ENCODE measurements around the gene ZNRF1. TPM values are rescaled to one million over a fixed set of nuclear protein-coding genes. Genes with fewer than 3 reads are reported as not detected.

ZNRF1 gene
- total RNA-seq, 1 donor from 2014 or later: 53.7 TPM

GRCh38 chr16:75078886-75079285, 80.1 kb downstream of the ZNRF1 start:
- Histone ChIP-seq H3K27ac (no peak overlapping the region), H3K27me3 (no peaks in the 10 kb centered on the region), H3K36me3 (no peaks in the 10 kb centered on the region), H3K4me3 (no peak overlapping the region), H3K4me1 (no peaks in the 10 kb centered on the region), H3K9me3 (no peaks in the 10 kb centered on the region)
- intact Hi-C loops (cut with DNase I): no loop called here
- TF ChIP-seq, protein P1, sequence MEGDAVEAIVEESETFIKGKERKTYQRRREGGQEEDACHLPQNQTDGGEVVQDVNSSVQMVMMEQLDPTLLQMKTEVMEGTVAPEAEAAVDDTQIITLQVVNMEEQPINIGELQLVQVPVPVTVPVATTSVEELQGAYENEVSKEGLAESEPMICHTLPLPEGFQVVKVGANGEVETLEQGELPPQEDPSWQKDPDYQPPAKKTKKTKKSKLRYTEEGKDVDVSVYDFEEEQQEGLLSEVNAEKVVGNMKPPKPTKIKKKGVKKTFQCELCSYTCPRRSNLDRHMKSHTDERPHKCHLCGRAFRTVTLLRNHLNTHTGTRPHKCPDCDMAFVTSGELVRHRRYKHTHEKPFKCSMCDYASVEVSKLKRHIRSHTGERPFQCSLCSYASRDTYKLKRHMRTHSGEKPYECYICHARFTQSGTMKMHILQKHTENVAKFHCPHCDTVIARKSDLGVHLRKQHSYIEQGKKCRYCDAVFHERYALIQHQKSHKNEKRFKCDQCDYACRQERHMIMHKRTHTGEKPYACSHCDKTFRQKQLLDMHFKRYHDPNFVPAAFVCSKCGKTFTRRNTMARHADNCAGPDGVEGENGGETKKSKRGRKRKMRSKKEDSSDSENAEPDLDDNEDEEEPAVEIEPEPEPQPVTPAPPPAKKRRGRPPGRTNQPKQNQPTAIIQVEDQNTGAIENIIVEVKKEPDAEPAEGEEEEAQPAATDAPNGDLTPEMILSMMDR (IDR thresholded peaks at IDR 0.05): no peak
- DNase-seq (ENCODE audit: low spot score in 2 of 2): no peak

- no peak for DNase-seq (ENCODE audit: low spot score in 2 of 2)
- no peaks in the 10 kb centered on the region for H3K9me3 ChIP-seq
- H3K27me3 ChIP-seq: no peaks in the 10 kb centered on the region
- no peaks in the 10 kb centered on the region for H3K36me3 ChIP-seq
- intact Hi-C loops (cut with DNase I): no loop called here
- H3K4me1 ChIP-seq: no peaks in the 10 kb centered on the region
- no peak overlapping the region for H3K27ac ChIP-seq
- H3K4me3 ChIP-seq: no peak overlapping the region
- TF ChIP-seq, protein P1 (IDR thresholded peaks at IDR 0.05): no peak
Observed at GRCh38 chr16:75079346-75079926, 80.6 kb downstream of the ZNRF1 start.

GRCh38 chr16:75080205-75081029, 81.6 kb downstream of the ZNRF1 start:
- Histone ChIP-seq H3K27me3 (no peaks in the 10 kb centered on the region), H3K9me3 (no peaks in the 10 kb centered on the region), H3K4me3 (no peak overlapping the region), H3K4me1 (no peaks in the 10 kb centered on the region), H3K27ac (no peak overlapping the region), H3K36me3 (no peaks in the 10 kb centered on the region)
- TF ChIP-seq, protein P1 (IDR thresholded peaks at IDR 0.05): no peak
- intact Hi-C loops (cut with DNase I): no loop called here
- DNase-seq (ENCODE audit: low spot score in 2 of 2): no peak

GRCh38 chr16:75081179-75081859, 82.5 kb downstream of the ZNRF1 start:
- no peak overlapping the region for H3K4me3 ChIP-seq
- no peak for DNase-seq (ENCODE audit: low spot score in 2 of 2)
- no peaks in the 10 kb centered on the region for H3K27me3 ChIP-seq
- peaks cover 0 to 2% of the 10 kb centered on the region in 2 donors for H3K4me1 ChIP-seq
- TF ChIP-seq, protein P1 (IDR thresholded peaks at IDR 0.05): no peak
- H3K9me3 ChIP-seq: no peaks in the 10 kb centered on the region
- H3K36me3 ChIP-seq: no peaks in the 10 kb centered on the region
- intact Hi-C loops (cut with DNase I): no loop called here
- no peak overlapping the region for H3K27ac ChIP-seq

DNA sequence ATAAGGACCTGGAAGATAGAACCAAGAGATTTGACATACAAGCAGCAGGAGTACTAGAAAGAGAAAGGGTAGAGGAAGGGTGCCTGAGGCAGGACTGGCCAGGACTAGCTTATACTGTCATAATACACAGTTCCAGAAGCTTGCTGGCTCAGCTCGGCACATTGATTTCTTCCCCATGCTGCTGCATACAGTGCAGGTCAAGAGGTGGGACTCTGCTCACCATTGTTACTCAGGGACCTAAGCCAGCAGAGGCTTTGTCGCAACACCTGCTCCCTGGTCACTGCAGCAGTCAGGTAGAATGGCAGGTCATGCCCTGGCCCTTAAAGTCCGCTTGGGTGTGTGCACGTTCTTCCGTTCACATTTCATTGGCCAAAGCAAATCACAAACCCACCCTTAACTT, 85.0 kb downstream of the ZNRF1 start:
- Histone ChIP-seq H3K27ac (no peak overlapping the region), H3K9me3 (no peaks in the 10 kb centered on the region), H3K36me3 (no peaks in the 10 kb centered on the region), H3K4me3 (no peak overlapping the region), H3K4me1 (peaks cover 0 to 10% of the 10 kb centered on the region in 2 donors), H3K27me3 (no peaks in the 10 kb centered on the region)
- intact Hi-C loops (cut with DNase I): no loop called here
- TF ChIP-seq, protein P1 (IDR thresholded peaks at IDR 0.05): no peak
- DNase-seq (ENCODE audit: low spot score in 2 of 2): no peak
